Measurements from ENCODE around the gene FANK1.

The FANK1 gene

GRCh38 chr10:126009650-126010049 lies 113.3 kb downstream of the FANK1 start:
- Histone ChIP-seq H3K4me3 (ENCODE audit: low read depth, low read length) (no peak overlapping the region), H3K4me1 (no peaks in the 10 kb centered on the region), H3K9me3 (no peaks in the 10 kb centered on the region), H3K27me3 (no peaks in the 10 kb centered on the region), H3K36me3 (no peaks in the 10 kb centered on the region)
- no peak for TF ChIP-seq CTCF (IDR thresholded peaks at IDR 0.05; ENCODE audit: low read depth, low read length)
- no peak for DNase-seq

- no peaks in the 10 kb centered on the region for H3K36me3 ChIP-seq
These were observed 115.6 kb downstream of the FANK1 start for GRCh38 chr10:126011995-126012394.

GRCh38 chr10:126012485-126012884 lies 116.1 kb downstream of the FANK1 start:
- Histone ChIP-seq H3K36me3 (no peaks in the 10 kb centered on the region), H3K9me3 (no peaks in the 10 kb centered on the region), H3K4me3 (ENCODE audit: low read depth, low read length) (no peak overlapping the region), H3K27me3 (no peaks in the 10 kb centered on the region), H3K4me1 (no peaks in the 10 kb centered on the region)
- TF ChIP-seq CTCF (IDR thresholded peaks at IDR 0.05; ENCODE audit: low read depth, low read length): no peak
- no peak for DNase-seq

More at GRCh38 chr10:126011995-126012394, 115.6 kb downstream of the FANK1 start:
- Histone ChIP-seq H3K4me3 (ENCODE audit: low read depth, low read length) (no peak overlapping the region), H3K4me1 (no peaks in the 10 kb centered on the region), H3K9me3 (no peaks in the 10 kb centered on the region), H3K27me3 (no peaks in the 10 kb centered on the region)
- TF ChIP-seq CTCF (IDR thresholded peaks at IDR 0.05; ENCODE audit: low read depth, low read length): no peak
- no peak for DNase-seq

- Histone ChIP-seq H3K4me3 (ENCODE audit: low read depth, low read length) (no peak overlapping the region), H3K4me1 (no peaks in the 10 kb centered on the region), H3K36me3 (no peaks in the 10 kb centered on the region), H3K27me3 (no peaks in the 10 kb centered on the region), H3K9me3 (no peaks in the 10 kb centered on the region)
- DNase-seq: no peak
- no peak for TF ChIP-seq CTCF (IDR thresholded peaks at IDR 0.05; ENCODE audit: low read depth, low read length)
These were observed 117.3 kb downstream of the FANK1 start for GRCh38 chr10:126013489-126014281.

- TF ChIP-seq CTCF (IDR thresholded peaks at IDR 0.05; ENCODE audit: low read depth, low read length): no peak
- no peaks in the 10 kb centered on the region for H3K4me1 ChIP-seq
- no peaks in the 10 kb centered on the region for H3K36me3 ChIP-seq
- no peaks in the 10 kb centered on the region for H3K9me3 ChIP-seq
- no peaks in the 10 kb centered on the region for H3K27me3 ChIP-seq
- DNase-seq: no peak
- H3K4me3 ChIP-seq (ENCODE audit: low read depth, low read length): no peak overlapping the region
These were observed 117.9 kb downstream of the FANK1 start for GRCh38 chr10:126014309-126014708.

GRCh38 chr10:126015413-126015812 lies 119.0 kb downstream of the FANK1 start:
- DNase-seq: no peak
- TF ChIP-seq CTCF (IDR thresholded peaks at IDR 0.05; ENCODE audit: low read depth, low read length): no peak
- Histone ChIP-seq H3K27me3 (no peaks in the 10 kb centered on the region), H3K36me3 (no peaks in the 10 kb centered on the region), H3K4me1 (no peaks in the 10 kb centered on the region), H3K4me3 (ENCODE audit: low read depth, low read length) (no peak overlapping the region), H3K9me3 (no peaks in the 10 kb centered on the region)
